Measurements from ENCODE around the gene OR13C5. TPM values are rescaled to one million over a fixed set of nuclear protein-coding genes. Genes with fewer than 3 reads are reported as not detected.

Gene OR13C5
- total RNA-seq, result not detected in 2 replicates

GRCh38 chr9:104599313-104599712 lies at the start of gene OR13C5:
Gene OR13C5 (minus strand): TSS chr9:104599413. CDS start chr9:104599413, 0 bp downstream.

GRCh38 chr9:104618104-104618503 lies 18.9 kb upstream of the OR13C5 start, which contains the start of gene OR13C9:
Gene OR13C9 (minus strand): TSS chr9:104618204. CDS start chr9:104618204, 0 bp downstream.

GRCh38 chr9:104605527-104605926 lies 6.3 kb upstream of the OR13C5 start, which contains the start of gene OR13C2:
Gene OR13C2 (minus strand): TSS chr9:104605627. CDS start chr9:104605627, 0 bp downstream.

GRCh38 chr9:104568868-104569267 lies 30.3 kb downstream of the OR13C5 start, which contains the start of gene OR13C8:
Gene OR13C8 (plus strand): TSS chr9:104569168. CDS start chr9:104569168, 0 bp downstream.

Other genes starting within 250 kb of the OR13C5 start
- not detected in 2 replicates for gene OR13F1, start 95.2 kb downstream of the OR13C5 start, total RNA-seq
- not detected in 2 replicates for gene OR13C4, start 72.2 kb downstream of the OR13C5 start, total RNA-seq
- not detected in 2 replicates for gene OR13C3, start 62.6 kb downstream of the OR13C5 start, total RNA-seq
- gene OR13C8, start 30.2 kb downstream of the OR13C5 start, total RNA-seq, result not detected in 2 replicates
- gene OR13C2, start 6.2 kb upstream of the OR13C5 start, total RNA-seq, result not detected in 2 replicates
- gene OR13C9, start 18.8 kb upstream of the OR13C5 start, total RNA-seq, result not detected in 2 replicates
- gene OR13D1, start 95.1 kb upstream of the OR13C5 start, total RNA-seq, result not detected in 2 replicates
- 78.9 and 80.5 TPM in 2 replicates for gene NIPSNAP3A, start 148.3 kb upstream of the OR13C5 start, total RNA-seq
- 0.47 TPM in 1 of 2 replicates, not detected in the other for gene NIPSNAP3B, start 164.7 kb upstream of the OR13C5 start, total RNA-seq